ENCODE measurements around the gene TMEM141. TPM values are rescaled to one million over a fixed set of nuclear protein-coding genes. Genes with fewer than 3 reads are reported as not detected.
"Not testable (repeated sequence)": the region's sequence is repeated elsewhere in the genome, so short reads cannot be mapped to it uniquely, and the experiment has no call there.

The TMEM141 gene
- total and polyA plus RNA-seq, 8 donors, result 29.2 to 104 (median 39.5) TPM

- Histone ChIP-seq H3K4me1 (peaks cover 7 to 8% (median 7%) of the 10 kb centered on the region in 3 donors), H3K27ac (no peak overlapping the region), H3K36me3 (peaks cover 0 to 22% (median 0%) of the 10 kb centered on the region in 3 donors), H3K9me3 (no peaks in the 10 kb centered on the region), H3K27me3 (no peaks in the 10 kb centered on the region), H3K4me3 (no peak overlapping the region)
- no peak for FAIRE-seq
- ATAC-seq, result no peak
- no peak for TF ChIP-seq CTCF (IDR thresholded peaks at IDR 0.05)
- 86 to 88% methylated on average over 21 of the region's 21 CpGs for WGBS, 2 donors
- DNase-seq, result peak in 4 of 6 donors; percentile 6 to 78 (median 22)
- intact Hi-C loops (cut with DNase I), result no loop called here
These were observed 45.1 kb downstream of the TMEM141 start for GRCh38 chr9:136835932-136836904.

- Histone ChIP-seq H3K4me3 (no peak overlapping the region), H3K9me3 (no peaks in the 10 kb centered on the region), H3K27me3 (no peaks in the 10 kb centered on the region), H3K36me3 (peaks cover 0 to 14% (median 0%) of the 10 kb centered on the region in 3 donors), H3K27ac (no peak overlapping the region), H3K4me1 (peaks cover 15 to 19% (median 17%) of the 10 kb centered on the region in 3 donors)
- peak in 3 of 6 donors; percentile 4 to 84 (median 43) for DNase-seq
- ATAC-seq, result no peak
- intact Hi-C loops (cut with DNase I), result no loop called here
- TF ChIP-seq CTCF (IDR thresholded peaks at IDR 0.05), result no peak
- WGBS, 2 donors, result 89 to 91% methylated on average over 24 to 27 of the region's 27 CpGs
- no peak for FAIRE-seq
These were observed 46.2 kb downstream of the TMEM141 start for GRCh38 chr9:136837146-136837855.

- Histone ChIP-seq H3K36me3 (peaks cover 0 to 12% (median 0%) of the 10 kb centered on the region in 3 donors), H3K4me1 (peaks cover 15 to 20% (median 19%) of the 10 kb centered on the region in 3 donors)
- H3K27me3 ChIP-seq; ATAC-seq; FAIRE-seq; H3K9me3 ChIP-seq; H3K4me3 ChIP-seq; intact Hi-C loops (cut with DNase I); H3K27ac ChIP-seq: not testable (repeated sequence)
- WGBS, 2 donors, result 87 to 94% methylated on average over 13 to 15 of the region's 15 CpGs
- peak in 2 of 6 donors; percentile 6 to 15 for DNase-seq
These were observed 46.7 kb downstream of the TMEM141 start for GRCh38 chr9:136837856-136838277.

GRCh38 chr9:136838314-136839228, 47.4 kb downstream of the TMEM141 start:
- no peak for TF ChIP-seq CTCF (IDR thresholded peaks at IDR 0.05)
- no peaks in the 10 kb centered on the region for H3K27me3 ChIP-seq
- intact Hi-C loops (cut with DNase I), result no loop called here
- 84% methylated on average over 29 of the region's 29 CpGs for WGBS, 2 donors
- DNase-seq, result peak in 4 of 6 donors; percentile 21 to 72 (median 38)
- H3K36me3 ChIP-seq, result peaks cover 0 to 12% (median 0%) of the 10 kb centered on the region in 3 donors
- ATAC-seq, result no peak
- no peak for FAIRE-seq
- peaks cover 21 to 26% (median 26%) of the 10 kb centered on the region in 3 donors for H3K4me1 ChIP-seq
- no peak overlapping the region for H3K27ac ChIP-seq
- H3K9me3 ChIP-seq, result no peaks in the 10 kb centered on the region
- no peak overlapping the region for H3K4me3 ChIP-seq

Measured in pancreas (tissue), 10 donors.